GM15510 (cell line): ENCODE data around the gene UST.

ENCODE experiments used
- POLR2A ChIP-seq: IDR thresholded peaks from 3 replicates; pipeline ENCODE4 v1.6.1; 2011; ENCODE audit warnings: borderline replicate concordance; ENCODE audit not compliant: insufficient read length; ENCODE audit errors: extremely low read depth

The UST gene

GRCh38 chr6:148771896-148772554 is 25.2 kb downstream of the UST start:
- TF ChIP-seq POLR2A = no peak

GRCh38 chr6:148775161-148775560 is 28.3 kb downstream of the UST start:
- no peak for TF ChIP-seq POLR2A

- no peak for TF ChIP-seq POLR2A
Observed at GRCh38 chr6:148776321-148777308, 29.8 kb downstream of the UST start.

- TF ChIP-seq POLR2A = no peak
Observed at GRCh38 chr6:148779142-148779562, 32.3 kb downstream of the UST start.

- no peak for TF ChIP-seq POLR2A
Observed at GRCh38 chr6:148780918-148781436, 34.1 kb downstream of the UST start.

- TF ChIP-seq POLR2A = no peak
Observed at GRCh38 chr6:148789948-148790347, 43.1 kb downstream of the UST start.

- TF ChIP-seq POLR2A = no peak
Observed at GRCh38 chr6:148790404-148790803, 43.6 kb downstream of the UST start.

- TF ChIP-seq POLR2A = no peak
Observed at GRCh38 chr6:148790817-148791216, 44.0 kb downstream of the UST start.

GRCh38 chr6:148791372-148791771 is 44.5 kb downstream of the UST start:
- no peak for TF ChIP-seq POLR2A

- no peak for TF ChIP-seq POLR2A
Observed at GRCh38 chr6:148793721-148794120, 46.9 kb downstream of the UST start.

GRCh38 chr6:148794797-148795196 is 48.0 kb downstream of the UST start:
- TF ChIP-seq POLR2A = no peak

GRCh38 chr6:148795563-148795962 is 48.7 kb downstream of the UST start:
- no peak for TF ChIP-seq POLR2A

- no peak for TF ChIP-seq POLR2A
Observed at GRCh38 chr6:148799647-148800046, 52.8 kb downstream of the UST start.

GRCh38 chr6:148800536-148800935 is 53.7 kb downstream of the UST start:
- TF ChIP-seq POLR2A = no peak

- TF ChIP-seq POLR2A = no peak
Observed at GRCh38 chr6:148803979-148804378, 57.1 kb downstream of the UST start.
